GM19468 (cell line): Measurements from ENCODE around the gene CFAP77.

ENCODE experiments used
- ATAC-seq: cut with Tn5 transposase; IDR thresholded peaks from one replicate; pipeline ENCODE4 v1.9.1; 2021; ENCODE audit warnings: mild to moderate bottlenecking, moderate library complexity, moderate number of reproducible peaks; ENCODE audit not compliant: unreplicated experiment; ENCODE audit errors: extremely low read depth

CFAP77 gene

GRCh38 chr9:132482196-132482813 lies 72.3 kb downstream of the CFAP77 start:
- ATAC-seq, result no peak

DNA sequence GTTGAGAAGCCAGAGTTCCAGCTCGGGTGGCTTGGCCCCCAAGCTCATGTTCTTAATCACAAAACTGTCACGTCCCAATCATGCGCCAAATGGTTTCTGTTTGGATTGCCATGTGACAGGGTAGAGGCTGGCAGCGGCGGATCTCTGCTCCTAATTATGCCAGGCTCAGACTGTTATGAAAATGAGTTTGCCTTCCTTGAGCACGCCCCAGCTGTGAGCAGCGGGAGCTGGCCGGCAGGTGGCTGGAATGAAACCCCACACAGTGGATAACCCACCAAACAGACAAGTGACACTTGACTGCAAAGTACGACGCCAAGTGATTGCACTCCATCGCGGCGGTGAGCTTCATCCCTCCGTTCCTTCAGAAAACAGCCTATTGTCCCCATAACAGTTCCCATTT lies 75.4 kb downstream of the CFAP77 start:
- ATAC-seq, result no peak

- no peak for ATAC-seq
These were observed 76.8 kb downstream of the CFAP77 start for GRCh38 chr9:132486706-132487350.

GRCh38 chr9:132487351-132487791 lies 77.4 kb downstream of the CFAP77 start:
- no peak for ATAC-seq

GRCh38 chr9:132487980-132488535 lies 78.0 kb downstream of the CFAP77 start:
- no peak for ATAC-seq

- ATAC-seq, result no peak
These were observed 78.6 kb downstream of the CFAP77 start for GRCh38 chr9:132488626-132489025.

DNA sequence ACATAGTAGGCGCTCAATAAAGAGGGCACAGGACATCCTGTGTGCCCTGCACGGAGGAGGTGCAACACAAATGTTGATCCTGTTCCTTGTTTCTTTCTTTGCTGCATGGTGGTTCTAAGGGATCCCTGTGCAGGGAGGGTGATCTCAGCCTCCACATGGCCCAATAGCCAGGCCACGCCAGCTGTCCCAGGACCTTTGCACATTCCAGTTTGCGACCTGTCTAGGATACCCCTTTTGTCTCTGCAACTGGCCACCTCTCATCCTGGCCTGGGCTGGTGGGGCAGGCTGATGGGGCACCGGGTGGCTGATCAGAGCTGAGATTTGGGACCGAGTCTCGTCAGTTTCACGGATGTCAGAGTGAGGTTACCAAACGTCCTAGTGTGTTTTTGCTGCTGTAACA lies 79.5 kb downstream of the CFAP77 start:
- ATAC-seq, result no peak

DNA sequence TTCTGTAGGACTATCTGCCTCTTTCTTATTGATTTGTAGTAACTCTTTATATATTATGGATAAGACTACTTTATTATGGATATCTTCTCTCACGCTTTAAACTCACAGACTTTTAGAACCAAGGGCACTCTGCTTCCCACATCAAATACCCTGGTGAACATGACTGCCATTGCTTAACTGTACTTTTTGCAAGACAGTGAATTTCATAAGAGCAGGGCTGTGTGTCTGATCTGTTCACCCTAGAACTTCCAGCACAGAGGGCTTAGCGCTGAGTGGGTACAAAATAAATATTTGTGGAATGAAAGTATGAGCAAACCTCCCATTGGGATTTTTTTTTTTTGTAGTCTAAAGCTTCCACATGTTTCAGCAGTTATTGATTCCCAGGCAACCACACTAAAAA lies 84.8 kb downstream of the CFAP77 start:
- ATAC-seq, result no peak

DNA sequence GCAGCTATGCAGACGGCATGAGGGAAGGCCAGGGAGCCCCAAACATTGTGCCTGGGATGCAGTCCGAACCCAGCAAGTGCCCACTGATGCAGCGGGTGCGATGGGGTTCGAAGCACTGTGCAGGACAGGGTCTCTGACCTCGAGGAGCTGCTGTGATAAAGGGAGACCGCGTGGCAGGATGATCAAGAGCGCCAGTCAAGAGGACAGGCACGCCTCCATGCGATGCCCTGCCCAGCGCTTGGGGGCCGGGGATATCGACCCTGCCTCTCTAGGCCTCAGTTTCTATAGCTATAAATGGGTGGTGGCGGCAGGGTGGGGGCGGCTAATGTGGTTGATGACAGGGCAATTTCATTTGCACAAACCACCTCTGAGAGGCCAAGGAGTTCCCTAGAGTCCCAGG lies 87.7 kb downstream of the CFAP77 start:
- ATAC-seq, result no peak

DNA sequence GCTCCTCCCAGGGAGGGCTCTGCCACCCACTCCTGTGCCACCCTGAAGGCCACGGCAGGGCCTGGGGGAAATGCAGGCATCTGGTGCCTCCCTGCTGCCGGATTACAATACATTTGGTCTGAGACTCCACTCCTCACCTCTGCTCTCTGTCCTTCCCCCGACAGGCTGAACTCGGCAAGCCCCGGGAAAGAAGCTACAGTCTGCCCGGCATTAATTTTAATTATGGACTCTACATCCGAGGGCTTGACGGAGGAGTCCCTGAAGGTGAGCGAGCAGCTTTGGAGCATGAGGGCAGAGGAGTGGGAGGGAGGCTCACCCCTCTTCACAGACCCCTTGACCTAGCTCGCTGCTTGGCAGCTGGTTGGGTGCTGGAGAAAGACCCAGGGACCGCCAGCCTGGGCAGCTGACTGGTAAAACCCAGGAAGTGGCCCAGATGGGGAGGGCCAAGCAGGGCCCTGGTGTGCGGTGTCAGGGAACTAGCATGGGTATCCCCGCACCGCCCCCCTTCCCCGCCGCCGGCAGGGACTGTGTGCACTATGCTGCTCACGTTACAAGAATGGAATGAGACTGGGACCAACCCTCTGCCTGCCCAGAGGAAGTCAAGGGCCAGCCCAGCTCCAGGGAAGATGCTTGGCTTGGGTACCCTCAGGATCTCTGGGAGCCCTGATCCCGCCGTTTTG lies 88.7 kb downstream of the CFAP77 start:
- ATAC-seq, result no peak

DNA sequence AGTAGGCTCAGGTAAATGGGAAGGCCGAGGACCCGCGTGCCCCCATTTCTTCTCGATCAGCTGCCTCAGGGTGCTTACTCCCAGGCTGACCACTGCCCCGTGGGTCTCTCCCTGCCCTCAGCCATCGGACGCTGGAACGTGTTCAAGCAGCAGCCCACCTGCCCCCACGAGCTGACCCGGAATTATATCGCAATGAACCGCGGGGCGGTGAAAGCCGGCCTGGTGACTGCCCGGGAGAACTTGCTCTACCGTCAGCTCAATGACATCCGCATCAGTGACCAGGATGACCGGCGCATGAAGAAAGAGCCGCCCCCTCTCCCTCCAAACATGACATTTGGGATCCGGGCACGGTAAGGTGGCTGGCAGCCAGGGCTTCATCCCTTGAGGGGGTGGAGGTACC lies 89.2 kb downstream of the CFAP77 start:
- ATAC-seq, result no peak

- ATAC-seq, result no peak
These were observed 90.2 kb downstream of the CFAP77 start for GRCh38 chr9:132500193-132500592.

DNA sequence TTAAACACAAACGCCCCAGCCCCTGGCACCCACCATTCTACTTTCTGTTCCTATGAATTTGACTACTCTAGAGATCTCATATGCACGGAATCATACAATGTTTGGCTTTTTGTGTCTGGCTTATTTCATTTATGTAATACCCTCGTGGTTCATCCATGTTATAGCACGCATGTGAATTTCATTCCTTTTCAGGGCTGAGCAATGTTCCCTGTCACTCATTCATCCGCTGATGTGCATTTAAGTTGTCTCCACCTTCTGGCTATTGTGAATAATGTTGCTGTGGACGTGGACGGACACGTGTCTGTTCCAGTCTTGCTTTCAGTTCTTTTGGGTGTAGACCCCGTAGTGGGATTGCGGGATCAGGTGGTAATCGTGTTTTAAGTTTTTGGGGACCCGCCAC lies 92.5 kb downstream of the CFAP77 start:
- no peak for ATAC-seq

- no peak for ATAC-seq
These were observed 93.1 kb downstream of the CFAP77 start for GRCh38 chr9:132503116-132503515.

GRCh38 chr9:132504488-132504887 lies 94.5 kb downstream of the CFAP77 start:
- ATAC-seq, result no peak

- ATAC-seq, result no peak
These were observed 96.1 kb downstream of the CFAP77 start for GRCh38 chr9:132505991-132506655.

GRCh38 chr9:132506977-132507669 lies 97.1 kb downstream of the CFAP77 start:
- no peak for ATAC-seq

DNA sequence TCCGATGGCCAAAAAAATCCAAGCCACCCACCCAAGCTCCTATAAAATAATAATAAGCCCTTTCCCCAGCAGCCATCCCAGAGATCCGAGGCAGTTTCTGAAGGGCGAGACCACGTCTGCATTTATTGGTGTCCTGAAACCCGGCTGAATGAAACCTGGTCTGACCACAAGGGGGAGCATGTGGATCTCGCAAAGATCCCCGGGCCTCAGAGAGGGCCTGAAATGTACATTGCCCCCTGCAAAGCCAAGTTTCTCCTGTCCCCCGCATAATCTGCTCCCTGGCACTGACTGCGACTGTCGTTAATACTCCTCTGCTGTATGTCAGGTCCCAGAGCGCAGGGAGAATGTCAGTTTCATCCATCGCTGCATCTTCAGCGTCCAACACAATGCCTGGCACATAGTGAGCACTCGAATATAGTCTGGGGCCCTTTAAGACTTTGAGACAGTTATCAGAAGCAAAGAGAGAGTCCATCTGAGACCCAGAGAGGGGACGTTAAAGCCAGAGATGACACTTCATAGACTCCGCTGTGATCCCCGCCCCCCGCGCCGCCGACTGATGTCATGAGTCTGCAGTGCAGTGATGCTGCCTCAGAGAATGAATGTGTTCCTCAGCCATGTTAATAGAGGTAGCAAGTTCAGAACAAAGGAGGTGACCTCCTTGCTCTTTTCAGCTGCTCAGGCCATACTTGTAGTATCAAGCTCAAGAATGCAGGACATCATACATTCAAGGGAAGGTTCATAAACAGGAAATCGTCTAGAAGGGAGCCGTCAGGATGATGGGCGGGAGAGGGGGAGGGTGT lies 97.9 kb downstream of the CFAP77 start:
- ATAC-seq, result no peak
